ENCODE results near the gene CDYL2. TPM values are rescaled to one million over a fixed set of nuclear protein-coding genes. Genes with fewer than 3 reads are reported as not detected.

CDYL2 gene
- total and polyA plus RNA-seq, 4 donors, result 0.84 to 4.1 (median 2.3) TPM

DNA sequence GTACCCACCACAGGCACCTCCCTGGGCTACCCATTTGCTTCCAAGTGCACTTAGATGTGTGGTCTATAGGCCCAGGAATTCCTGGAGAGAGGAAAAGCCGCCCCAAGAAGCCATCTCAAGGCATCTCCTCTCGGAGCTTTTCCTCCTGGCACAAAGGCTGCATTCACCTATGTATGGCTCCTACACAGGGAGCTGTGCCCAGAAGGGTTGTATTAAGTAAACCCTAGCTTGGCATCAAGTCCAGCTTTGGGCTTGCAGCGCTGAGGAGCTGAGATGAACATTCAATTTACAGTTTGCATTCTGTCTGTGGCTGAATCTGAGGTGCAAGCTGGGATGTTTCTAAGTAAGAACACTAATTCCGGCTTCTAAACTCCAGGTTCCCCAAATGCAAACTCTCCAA lies 81.3 kb downstream of the CDYL2 start (continued):
- TF ChIP-seq HNF4G (IDR thresholded peaks at IDR 0.05), result no peak
- TF ChIP-seq HNF4A (conservative IDR thresholded peaks at IDR 0.05), result no peak
- no peak for TF ChIP-seq RAD21 (IDR thresholded peaks at IDR 0.05)
- no peak for TF ChIP-seq FOXA1 (IDR thresholded peaks at IDR 0.05)
- no peak for TF ChIP-seq MAX (IDR thresholded peaks at IDR 0.05)

DNA sequence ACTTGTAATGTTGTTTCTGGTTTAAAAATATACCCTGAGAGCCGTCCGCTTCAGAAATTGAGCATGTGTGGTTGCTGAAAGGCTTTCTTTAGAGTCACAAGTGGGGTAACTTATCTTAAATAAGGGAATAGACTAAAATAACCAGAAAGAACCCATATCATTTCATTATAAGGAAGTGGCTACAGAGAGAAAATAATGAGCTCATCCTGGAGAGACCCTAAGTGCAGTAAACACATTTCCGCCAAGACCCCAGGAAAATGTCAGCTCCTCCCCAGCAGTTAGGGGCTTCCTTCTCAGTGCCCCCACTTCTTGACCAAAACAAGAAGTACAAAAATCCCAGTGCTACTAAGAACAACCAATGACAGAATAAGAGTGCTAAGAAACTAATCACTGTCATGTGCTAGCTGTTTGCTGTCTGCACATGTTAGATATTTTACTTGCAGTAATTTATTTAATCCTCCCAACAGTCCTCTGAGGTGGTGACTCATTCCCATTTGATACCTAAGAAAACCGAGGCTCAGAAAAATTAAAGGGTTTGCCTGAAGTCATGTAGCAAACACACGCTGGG lies 83.5 kb downstream of the CDYL2 start:
- TF ChIP-seq, protein P1, sequence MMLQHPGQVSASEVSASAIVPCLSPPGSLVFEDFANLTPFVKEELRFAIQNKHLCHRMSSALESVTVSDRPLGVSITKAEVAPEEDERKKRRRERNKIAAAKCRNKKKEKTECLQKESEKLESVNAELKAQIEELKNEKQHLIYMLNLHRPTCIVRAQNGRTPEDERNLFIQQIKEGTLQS (IDR thresholded peaks at IDR 0.05), result no peak
- TF ChIP-seq REST (IDR thresholded peaks at IDR 0.05), result no peak
- TF ChIP-seq HNF4A (conservative IDR thresholded peaks at IDR 0.05), result no peak
- TF ChIP-seq JUND (IDR thresholded peaks at IDR 0.05), result no peak
- no peak for TF ChIP-seq RXRA (IDR thresholded peaks at IDR 0.05)
- no peak for TF ChIP-seq HNF4G (IDR thresholded peaks at IDR 0.05)
- TF ChIP-seq ZBTB33 (IDR thresholded peaks at IDR 0.05), result no peak
- no peak for TF ChIP-seq FOXA2 (IDR thresholded peaks at IDR 0.05)
- TF ChIP-seq RAD21 (IDR thresholded peaks at IDR 0.05), result no peak
- TF ChIP-seq EGR1 (IDR thresholded peaks at IDR 0.05; ENCODE audit: low read depth in 2 of 2), result no peak
- TF ChIP-seq FOXA1 (IDR thresholded peaks at IDR 0.05), result no peak
- TF ChIP-seq SP1 (IDR thresholded peaks at IDR 0.05), result no peak
- Histone ChIP-seq H3K4me1 (ENCODE audit: control insufficient read depth in 4 of 4, insufficient read depth in 4 of 4, low read length in 3 of 4) (peaks cover 5 to 20% (median 12%) of the 10 kb centered on the region in 4 donors), H3K27ac (ENCODE audit: low read depth in 1 of 2, low read length in 2 of 2) (no peak overlapping the region), H3K27me3 (ENCODE audit: control insufficient read depth in 4 of 4, insufficient read depth in 4 of 4, low read length in 3 of 4) (no peaks in the 10 kb centered on the region), H3K4me3 (ENCODE audit: low read depth in 1 of 3, low read length in 3 of 3) (no peak overlapping the region), H3K9ac (ENCODE audit: low read depth in 1 of 2, low read length in 2 of 2) (no peak overlapping the region), H3K9me3 (ENCODE audit: control insufficient read depth in 4 of 4, low read length in 3 of 4) (peaks cover 0 to 5% (median under 1%) of the 10 kb centered on the region in 4 donors), H3K36me3 (ENCODE audit: control insufficient read depth in 4 of 4, insufficient read depth in 3 of 4, low read depth in 1 of 4, low read length in 3 of 4) (no peaks in the 10 kb centered on the region)
- 86% methylated on average over 5 of the region's 5 CpGs for WGBS
- no peak for DNase-seq (ENCODE audit: low spot score)

GRCh38 chr16:80719573-80719972 lies 84.8 kb downstream of the CDYL2 start:
- Histone ChIP-seq H3K27ac (ENCODE audit: low read depth in 1 of 2, low read length in 2 of 2) (no peak overlapping the region), H3K4me3 (ENCODE audit: low read depth in 1 of 3, low read length in 3 of 3) (no peak overlapping the region), H3K36me3 (ENCODE audit: control insufficient read depth in 4 of 4, insufficient read depth in 3 of 4, low read depth in 1 of 4, low read length in 3 of 4) (no peaks in the 10 kb centered on the region), H3K27me3 (ENCODE audit: control insufficient read depth in 4 of 4, insufficient read depth in 4 of 4, low read length in 3 of 4) (no peaks in the 10 kb centered on the region), H3K4me1 (ENCODE audit: control insufficient read depth in 4 of 4, insufficient read depth in 4 of 4, low read length in 3 of 4) (peaks cover 5 to 17% (median 12%) of the 10 kb centered on the region in 4 donors), H3K9ac (ENCODE audit: low read depth in 1 of 2, low read length in 2 of 2) (no peak overlapping the region), H3K9me3 (ENCODE audit: control insufficient read depth in 4 of 4, low read length in 3 of 4) (peaks cover 0 to 5% (median 2%) of the 10 kb centered on the region in 4 donors)
- TF ChIP-seq TAF1 (conservative IDR thresholded peaks at IDR 0.05) (no peak), FOXA2 (IDR thresholded peaks at IDR 0.05) (no peak), NR2F2 (IDR thresholded peaks at IDR 0.05) (no peak), CTCF (IDR thresholded peaks at IDR 0.05; ENCODE audit: low read depth, low read length, missing input control) (no peak), RXRA (IDR thresholded peaks at IDR 0.05) (no peak), YY1 (IDR thresholded peaks at IDR 0.05) (no peak), GABPA (IDR thresholded peaks at IDR 0.05 in 1 of 2, conservative IDR thresholded peaks at IDR 0.05 in 1 of 2) (no peak), SP1 (IDR thresholded peaks at IDR 0.05) (no peak), ZBTB33 (IDR thresholded peaks at IDR 0.05) (no peak), RAD21 (IDR thresholded peaks at IDR 0.05) (no peak)
- WGBS, result 73% methylated on average over 2 of the region's 2 CpGs
- DNase-seq (ENCODE audit: low spot score), result no peak

All from liver (tissue), 9 donors.